Liver (tissue), 9 donors: ENCODE data around the gene DUOXA1. TPM values are rescaled to one million over a fixed set of nuclear protein-coding genes. Genes with fewer than 3 reads are reported as not detected.

Experiments used
- DNase-seq: peaks from one replicate; pipeline ENCODE4 v3.0.0-alpha.2; 2017; ENCODE audit warnings: low spot score
- H3K27ac ChIP-seq, 2 donors: one replicate each; pipeline ENCODE4 v1.7.0; 2013; ENCODE audit warnings: inconsistent platforms in 2 of 2, low read length in 2 of 2, control low read depth in 1 of 2, low read depth in 1 of 2, mild to moderate bottlenecking in 1 of 2
- H3K27me3 ChIP-seq, 4 donors: one replicate each; pipeline versions ENCODE4 v1.6.1 to v1.7.0; 2013; ENCODE audit warnings: low read length in 3 of 4, inconsistent platforms in 1 of 4, mild to moderate bottlenecking in 1 of 4, moderate library complexity in 1 of 4; ENCODE audit not compliant: control insufficient read depth in 4 of 4, insufficient read depth in 4 of 4
- H3K36me3 ChIP-seq, 4 donors: one replicate each; pipeline versions ENCODE4 v1.6.1 to v1.7.0; 2013; ENCODE audit warnings: low read length in 3 of 4, mild to moderate bottlenecking in 3 of 4, low read depth in 1 of 4, moderate library complexity in 1 of 4; ENCODE audit not compliant: control insufficient read depth in 4 of 4, insufficient read depth in 3 of 4
- H3K4me1 ChIP-seq, 4 donors: one replicate each; pipeline versions ENCODE4 v1.6.1 to v1.7.0; 2013; ENCODE audit warnings: low read length in 3 of 4, mild to moderate bottlenecking in 3 of 4, moderate library complexity in 1 of 4; ENCODE audit not compliant: control insufficient read depth in 4 of 4, insufficient read depth in 4 of 4
- H3K4me3 ChIP-seq, 3 donors: one replicate each; pipeline versions ENCODE4 v1.6.1 to v1.7.0; 2013; ENCODE audit warnings: low read length in 3 of 3, control low read depth in 1 of 3, low read depth in 1 of 3, mild to moderate bottlenecking in 1 of 3
- H3K9ac ChIP-seq, 2 donors: one replicate each; pipeline ENCODE4 v1.7.0; 2013; ENCODE audit warnings: low read length in 2 of 2, mild to moderate bottlenecking in 2 of 2, moderate library complexity in 2 of 2, control low read depth in 1 of 2, low read depth in 1 of 2
- H3K9me3 ChIP-seq, 4 donors: one replicate each; pipeline versions ENCODE4 v1.6.1 to v1.7.0; 2013; ENCODE audit warnings: low read length in 3 of 4; ENCODE audit not compliant: control insufficient read depth in 4 of 4
- EGR1 ChIP-seq, 2 donors: IDR thresholded peaks; 2 replicates each; pipeline ENCODE4 v1.6.1; 2016 to 2018; ENCODE audit warnings: antibody characterized with exemption in 2 of 2, low read depth in 2 of 2
- FOXA1 ChIP-seq: IDR thresholded peaks from 2 replicates; pipeline ENCODE4 v1.6.1; 2016; ENCODE audit warnings: antibody characterized with exemption
- FOXA2 ChIP-seq: IDR thresholded peaks from 2 replicates; pipeline ENCODE4 v1.6.1; 2016; ENCODE audit warnings: antibody characterized with exemption
- GABPA ChIP-seq, 2 donors: IDR thresholded peaks in 1 of 2; conservative IDR thresholded peaks in 1 of 2; 2 replicates each; pipeline ENCODE4 v1.6.1; 2016; ENCODE audit warnings: antibody characterized with exemption in 2 of 2, mild to moderate bottlenecking in 1 of 2, moderate library complexity in 1 of 2
- HNF4A ChIP-seq, 2 donors: conservative IDR thresholded peaks; 2 replicates each; pipeline ENCODE4 v1.6.1; 2016; ENCODE audit warnings: antibody characterized with exemption in 2 of 2, mild to moderate bottlenecking in 2 of 2
- HNF4G ChIP-seq: IDR thresholded peaks from 2 replicates; pipeline ENCODE4 v1.6.1; 2016; ENCODE audit warnings: antibody characterized with exemption
- JUND ChIP-seq, 2 donors: IDR thresholded peaks; 2 replicates each; pipeline ENCODE4 v1.6.1; 2016; ENCODE audit warnings: antibody characterized with exemption in 2 of 2
- MAX ChIP-seq: IDR thresholded peaks from 2 replicates; pipeline ENCODE4 v1.6.1; 2016; ENCODE audit warnings: antibody characterized with exemption
- NR2F2 ChIP-seq: IDR thresholded peaks from 2 replicates; pipeline ENCODE4 v1.6.1; 2016; ENCODE audit warnings: antibody characterized with exemption
- RAD21 ChIP-seq, 2 donors: IDR thresholded peaks; 2 replicates each; pipeline ENCODE4 v1.6.1; 2016; ENCODE audit warnings: antibody characterized with exemption in 2 of 2, mild to moderate bottlenecking in 2 of 2
- RXRA ChIP-seq, 2 donors: IDR thresholded peaks; 2 replicates each; pipeline ENCODE4 v1.6.1; 2017 to 2018; ENCODE audit warnings: antibody characterized with exemption in 2 of 2, mild to moderate bottlenecking in 1 of 2
- SP1 ChIP-seq: IDR thresholded peaks from 2 replicates; pipeline ENCODE4 v1.6.1; 2018; ENCODE audit warnings: antibody characterized with exemption, mild to moderate bottlenecking
- TAF1 ChIP-seq: conservative IDR thresholded peaks from 2 replicates; pipeline ENCODE4 v1.6.1; 2016; ENCODE audit warnings: antibody characterized with exemption, mild to moderate bottlenecking
- YY1 ChIP-seq: IDR thresholded peaks from 2 replicates; pipeline ENCODE4 v1.6.1; 2016; ENCODE audit warnings: antibody characterized with exemption, mild to moderate bottlenecking
- WGBS: extraction: QIAGEN DNeasy Blood & Tissue Kit; methylation state at CpG from one replicate; pipeline ENCODE4 v1.1.7; 2013; 5-methylcytosine and 5-hydroxymethylcytosine counted together
- polyA plus RNA-seq, 2 donors: library from polyadenylated mRNA; stranded (reverse) in 1 of 2; unstranded in 1 of 2; fragments of 200-250 nt in 1 of 2; fragments of >200 nt in 1 of 2; fragmentation: Nextera tagmentation in 1 of 2; extraction: Ambion mirVana in 1 of 2; gene quantifications; one replicate each; pipeline versions ENCODE4 v1.2.1 to v1.2.3, GENCODE V29; 2013 to 2015
- total RNA-seq, 2 donors: library from RNA; depleted of rRNA; stranded (reverse); fragments of >200 nt; gene quantifications; one replicate each; pipeline ENCODE4 v1.2.3, GENCODE V29; 2014
- TF ChIP-seq, protein P1 (sequence below): fragments of 150-350 bp; IDR thresholded peaks from 2 replicates; pipeline ENCODE4 v1.5.1; 2017; ENCODE audit warnings: improper control_type of control experiment, low read depth, low read length; ENCODE audit not compliant: missing input control
- TF ChIP-seq, protein P2 (sequence below): IDR thresholded peaks from 2 replicates; pipeline ENCODE4 v1.6.1; 2016; ENCODE audit warnings: antibody characterized with exemption, mild to moderate bottlenecking
- TF ChIP-seq, protein P3 (sequence below): IDR thresholded peaks from 2 replicates; pipeline ENCODE4 v1.6.1; 2016; ENCODE audit warnings: antibody characterized with exemption
- TF ChIP-seq, protein P4 (sequence below): IDR thresholded peaks from 2 replicates; pipeline ENCODE4 v1.6.1; 2016; ENCODE audit warnings: antibody characterized with exemption
- donor health status: healthy.
- donor health status: healthy.
- donor health status: healthy.
- donor health status: healthy.
- donor health status: healthy.

The DUOXA1 gene
- total and polyA plus RNA-seq, 4 donors = 0.02 TPM; not detected in 3

DNA sequence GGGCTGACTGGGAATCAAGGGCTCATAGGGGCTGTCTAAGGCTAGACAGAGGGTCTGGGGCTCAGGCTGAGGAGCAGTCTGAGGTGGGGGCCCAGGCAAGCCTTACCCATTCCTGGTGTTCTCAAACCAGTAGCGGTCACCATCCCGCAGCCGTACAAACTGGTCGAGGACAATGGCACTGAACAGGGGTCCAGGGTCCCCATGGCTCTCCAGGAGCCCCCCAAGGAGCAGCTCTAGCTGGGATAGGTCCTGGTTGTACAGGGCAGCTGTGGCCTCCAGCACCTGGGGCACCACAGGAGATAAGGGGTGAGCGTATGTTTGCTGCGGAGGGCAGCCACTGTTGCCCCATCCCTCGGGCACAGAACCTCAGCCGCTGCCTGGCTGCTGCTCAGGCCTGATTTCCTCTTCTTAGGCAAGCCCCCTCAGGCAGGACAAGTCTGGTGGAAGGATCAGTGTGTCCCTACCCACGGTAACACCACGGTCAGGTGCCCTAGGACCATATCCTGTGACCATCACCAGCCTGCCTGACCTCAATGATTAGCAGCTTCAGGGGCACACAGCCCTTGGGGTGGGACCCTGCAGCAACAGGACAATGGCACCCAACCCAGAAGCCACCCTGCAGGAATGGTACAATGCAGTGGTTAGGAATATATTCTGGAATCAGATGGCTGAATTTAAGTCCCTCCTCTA, 21.6 kb downstream of the DUOXA1 start:
- WGBS = 93% methylated on average over 10 of the region's 10 CpGs
- Histone ChIP-seq H3K4me3 (no peak overlapping the region), H3K9me3 (no peaks in the 10 kb centered on the region), H3K27me3 (peaks cover 3 to 9% (median 5%) of the 10 kb centered on the region in 4 donors), H3K4me1 (peaks cover 7 to 11% (median 9%) of the 10 kb centered on the region in 4 donors), H3K36me3 (no peaks in the 10 kb centered on the region), H3K9ac (no peak overlapping the region), H3K27ac (no peak overlapping the region)
- TF ChIP-seq MAX (no peak), EGR1 (IDR thresholded peaks at IDR 0.05; ENCODE audit: low read depth in 2 of 2) (no peak), JUND (IDR thresholded peaks at IDR 0.05) (no peak), YY1 (no peak), GABPA (IDR thresholded peaks at IDR 0.05 in 1 of 2, conservative IDR thresholded peaks at IDR 0.05 in 1 of 2) (no peak), TAF1 (no peak), RAD21 (IDR thresholded peaks at IDR 0.05) (no peak), RXRA (IDR thresholded peaks at IDR 0.05) (no peak), HNF4G (no peak), HNF4A (conservative IDR thresholded peaks at IDR 0.05) (no peak), NR2F2 (no peak), FOXA2 (no peak), FOXA1 (no peak), SP1 (no peak)
- TF ChIP-seq, protein P1, sequence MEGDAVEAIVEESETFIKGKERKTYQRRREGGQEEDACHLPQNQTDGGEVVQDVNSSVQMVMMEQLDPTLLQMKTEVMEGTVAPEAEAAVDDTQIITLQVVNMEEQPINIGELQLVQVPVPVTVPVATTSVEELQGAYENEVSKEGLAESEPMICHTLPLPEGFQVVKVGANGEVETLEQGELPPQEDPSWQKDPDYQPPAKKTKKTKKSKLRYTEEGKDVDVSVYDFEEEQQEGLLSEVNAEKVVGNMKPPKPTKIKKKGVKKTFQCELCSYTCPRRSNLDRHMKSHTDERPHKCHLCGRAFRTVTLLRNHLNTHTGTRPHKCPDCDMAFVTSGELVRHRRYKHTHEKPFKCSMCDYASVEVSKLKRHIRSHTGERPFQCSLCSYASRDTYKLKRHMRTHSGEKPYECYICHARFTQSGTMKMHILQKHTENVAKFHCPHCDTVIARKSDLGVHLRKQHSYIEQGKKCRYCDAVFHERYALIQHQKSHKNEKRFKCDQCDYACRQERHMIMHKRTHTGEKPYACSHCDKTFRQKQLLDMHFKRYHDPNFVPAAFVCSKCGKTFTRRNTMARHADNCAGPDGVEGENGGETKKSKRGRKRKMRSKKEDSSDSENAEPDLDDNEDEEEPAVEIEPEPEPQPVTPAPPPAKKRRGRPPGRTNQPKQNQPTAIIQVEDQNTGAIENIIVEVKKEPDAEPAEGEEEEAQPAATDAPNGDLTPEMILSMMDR = no peak
- TF ChIP-seq, protein P2, sequence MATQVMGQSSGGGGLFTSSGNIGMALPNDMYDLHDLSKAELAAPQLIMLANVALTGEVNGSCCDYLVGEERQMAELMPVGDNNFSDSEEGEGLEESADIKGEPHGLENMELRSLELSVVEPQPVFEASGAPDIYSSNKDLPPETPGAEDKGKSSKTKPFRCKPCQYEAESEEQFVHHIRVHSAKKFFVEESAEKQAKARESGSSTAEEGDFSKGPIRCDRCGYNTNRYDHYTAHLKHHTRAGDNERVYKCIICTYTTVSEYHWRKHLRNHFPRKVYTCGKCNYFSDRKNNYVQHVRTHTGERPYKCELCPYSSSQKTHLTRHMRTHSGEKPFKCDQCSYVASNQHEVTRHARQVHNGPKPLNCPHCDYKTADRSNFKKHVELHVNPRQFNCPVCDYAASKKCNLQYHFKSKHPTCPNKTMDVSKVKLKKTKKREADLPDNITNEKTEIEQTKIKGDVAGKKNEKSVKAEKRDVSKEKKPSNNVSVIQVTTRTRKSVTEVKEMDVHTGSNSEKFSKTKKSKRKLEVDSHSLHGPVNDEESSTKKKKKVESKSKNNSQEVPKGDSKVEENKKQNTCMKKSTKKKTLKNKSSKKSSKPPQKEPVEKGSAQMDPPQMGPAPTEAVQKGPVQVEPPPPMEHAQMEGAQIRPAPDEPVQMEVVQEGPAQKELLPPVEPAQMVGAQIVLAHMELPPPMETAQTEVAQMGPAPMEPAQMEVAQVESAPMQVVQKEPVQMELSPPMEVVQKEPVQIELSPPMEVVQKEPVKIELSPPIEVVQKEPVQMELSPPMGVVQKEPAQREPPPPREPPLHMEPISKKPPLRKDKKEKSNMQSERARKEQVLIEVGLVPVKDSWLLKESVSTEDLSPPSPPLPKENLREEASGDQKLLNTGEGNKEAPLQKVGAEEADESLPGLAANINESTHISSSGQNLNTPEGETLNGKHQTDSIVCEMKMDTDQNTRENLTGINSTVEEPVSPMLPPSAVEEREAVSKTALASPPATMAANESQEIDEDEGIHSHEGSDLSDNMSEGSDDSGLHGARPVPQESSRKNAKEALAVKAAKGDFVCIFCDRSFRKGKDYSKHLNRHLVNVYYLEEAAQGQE = no peak
- TF ChIP-seq, protein P3, sequence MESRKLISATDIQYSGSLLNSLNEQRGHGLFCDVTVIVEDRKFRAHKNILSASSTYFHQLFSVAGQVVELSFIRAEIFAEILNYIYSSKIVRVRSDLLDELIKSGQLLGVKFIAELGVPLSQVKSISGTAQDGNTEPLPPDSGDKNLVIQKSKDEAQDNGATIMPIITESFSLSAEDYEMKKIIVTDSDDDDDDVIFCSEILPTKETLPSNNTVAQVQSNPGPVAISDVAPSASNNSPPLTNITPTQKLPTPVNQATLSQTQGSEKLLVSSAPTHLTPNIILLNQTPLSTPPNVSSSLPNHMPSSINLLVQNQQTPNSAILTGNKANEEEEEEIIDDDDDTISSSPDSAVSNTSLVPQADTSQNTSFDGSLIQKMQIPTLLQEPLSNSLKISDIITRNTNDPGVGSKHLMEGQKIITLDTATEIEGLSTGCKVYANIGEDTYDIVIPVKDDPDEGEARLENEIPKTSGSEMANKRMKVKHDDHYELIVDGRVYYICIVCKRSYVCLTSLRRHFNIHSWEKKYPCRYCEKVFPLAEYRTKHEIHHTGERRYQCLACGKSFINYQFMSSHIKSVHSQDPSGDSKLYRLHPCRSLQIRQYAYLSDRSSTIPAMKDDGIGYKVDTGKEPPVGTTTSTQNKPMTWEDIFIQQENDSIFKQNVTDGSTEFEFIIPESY = no peak
- TF ChIP-seq, protein P4, sequence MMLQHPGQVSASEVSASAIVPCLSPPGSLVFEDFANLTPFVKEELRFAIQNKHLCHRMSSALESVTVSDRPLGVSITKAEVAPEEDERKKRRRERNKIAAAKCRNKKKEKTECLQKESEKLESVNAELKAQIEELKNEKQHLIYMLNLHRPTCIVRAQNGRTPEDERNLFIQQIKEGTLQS = no peak
- DNase-seq = no peak
